ENCODE data around the gene NUDT14. TPM values are rescaled to one million over a fixed set of nuclear protein-coding genes. Genes with fewer than 3 reads are reported as not detected.

Gene NUDT14
- polyA plus RNA-seq, 1 donor from 2014 or later = 55.0 TPM

GRCh38 chr14:105144666-105145380 lies 36.3 kb downstream of the NUDT14 start:
- Histone ChIP-seq H3K27me3 (ENCODE audit: insufficient read depth, low read depth, low read length) (no peaks in the 10 kb centered on the region), H3K9me3 (ENCODE audit: low read length) (peaks cover 7% of the 10 kb centered on the region), H3K9ac (ENCODE audit: low read length) (no peak overlapping the region), H3K79me2 (replicated peaks; ENCODE audit: insufficient read depth, low read length) (no peaks in the 10 kb centered on the region), H4K20me1 (ENCODE audit: insufficient read depth) (no peaks in the 10 kb centered on the region), H3K27ac (ENCODE audit: low read length) (no peak overlapping the region), H3K4me3 (ENCODE audit: low read length) (no peak overlapping the region), H2AFZ (ENCODE audit: low read depth, low read length) (no peak overlapping the region), H3K36me3 (ENCODE audit: insufficient read depth, low read length) (no peaks in the 10 kb centered on the region), H3K9me2 (ENCODE audit: insufficient read depth, low read length) (no peaks in the 10 kb centered on the region), H3K4me2 (ENCODE audit: low read length) (no peak overlapping the region), H3F3A (ENCODE audit: insufficient read depth, low read length, poor library complexity, severe bottlenecking) (no peaks in the 10 kb centered on the region)
- TF ChIP-seq EP300 (conservative IDR thresholded peaks at IDR 0.05; ENCODE audit: poor library complexity, severe bottlenecking) (no peak), CTCF (IDR thresholded peaks at IDR 0.05; ENCODE audit: poor library complexity, severe bottlenecking) (no peak), TAF1 (IDR thresholded peaks at IDR 0.05; ENCODE audit: low read depth) (no peak), POLR2AphosphoS5 (IDR thresholded peaks at IDR 0.05) (no peak), REST (IDR thresholded peaks at IDR 0.05; ENCODE audit: borderline replicate concordance) (no peak), SMC3 (conservative IDR thresholded peaks at IDR 0.05; ENCODE audit: poor library complexity) (no peak), RAD21 (conservative IDR thresholded peaks at IDR 0.05) (no peak), MXI1 (conservative IDR thresholded peaks at IDR 0.05; ENCODE audit: poor library complexity, severe bottlenecking) (no peak), EZH2 (IDR thresholded peaks at IDR 0.05; ENCODE audit: borderline replicate concordance, insufficient read depth, low read length, poor library complexity, severe bottlenecking) (no peak)

GRCh38 chr14:105144026-105144665 lies 37.0 kb downstream of the NUDT14 start:
- no peaks in the 10 kb centered on the region for H3K79me2 ChIP-seq (replicated peaks; ENCODE audit: insufficient read depth, low read length)
- H4K20me1 ChIP-seq (ENCODE audit: insufficient read depth) = no peaks in the 10 kb centered on the region
- no peak overlapping the region for H2AFZ ChIP-seq (ENCODE audit: low read depth, low read length)
- no peak overlapping the region for H3K4me2 ChIP-seq (ENCODE audit: low read length)
- H3K9ac ChIP-seq (ENCODE audit: low read length) = no peak overlapping the region
- no peak overlapping the region for H3K4me3 ChIP-seq (ENCODE audit: low read length)
- H3K27me3 ChIP-seq (ENCODE audit: insufficient read depth, low read depth, low read length) = no peaks in the 10 kb centered on the region
- H3K36me3 ChIP-seq (ENCODE audit: insufficient read depth, low read length) = no peaks in the 10 kb centered on the region
- TF ChIP-seq RAD21 (conservative IDR thresholded peaks at IDR 0.05) (no peak), EP300 (conservative IDR thresholded peaks at IDR 0.05; ENCODE audit: poor library complexity, severe bottlenecking) (no peak), SMC3 (conservative IDR thresholded peaks at IDR 0.05; ENCODE audit: poor library complexity) (no peak), REST (IDR thresholded peaks at IDR 0.05; ENCODE audit: borderline replicate concordance) (no peak), POLR2AphosphoS5 (IDR thresholded peaks at IDR 0.05) (no peak), TAF1 (IDR thresholded peaks at IDR 0.05; ENCODE audit: low read depth) (no peak), CTCF (IDR thresholded peaks at IDR 0.05; ENCODE audit: poor library complexity, severe bottlenecking) (no peak), EZH2 (IDR thresholded peaks at IDR 0.05; ENCODE audit: borderline replicate concordance, insufficient read depth, low read length, poor library complexity, severe bottlenecking) (no peak), MXI1 (conservative IDR thresholded peaks at IDR 0.05; ENCODE audit: poor library complexity, severe bottlenecking) (no peak)
- H3K9me3 ChIP-seq (ENCODE audit: low read length) = peaks cover 13% of the 10 kb centered on the region
- H3F3A ChIP-seq (ENCODE audit: insufficient read depth, low read length, poor library complexity, severe bottlenecking) = no peaks in the 10 kb centered on the region
- H3K9me2 ChIP-seq (ENCODE audit: insufficient read depth, low read length) = no peaks in the 10 kb centered on the region
- H3K27ac ChIP-seq (ENCODE audit: low read length) = no peak overlapping the region

Measured in neural cell (in vitro differentiated cells).